A549 (cell line): ENCODE results near the gene CCDC85C. TPM values are rescaled to one million over a fixed set of nuclear protein-coding genes. Genes with fewer than 3 reads are reported as not detected.
"Not testable (repeated sequence)": the region's sequence is repeated elsewhere in the genome, so short reads cannot be mapped to it uniquely, and the experiment has no call there.

Source experiments
- ATAC-seq, 2 experiments: fragments of 200-7000 bp in 1 of 2; fragments of >200 bp in 1 of 2; cut with Nextera tagmentation in 1 of 2; cut with Tn5 transposase in 1 of 2; 3 replicates each; pipeline versions ENCODE4 v1.8.0 to v1.9.1; 2018 to 2020; ENCODE audit warnings: mild to moderate bottlenecking in 1 of 2, moderate library complexity in 1 of 2
- CTCF ChIA-PET: fragments of 300-600 bp; sonication (Branson Sonifier 250); formaldehyde crosslinking; extraction: SDS; loops from one replicate; lab custom pipeline; 2021; ENCODE audit warnings: antibody characterized with exemption, inconsistent platforms; lab: Yijun Ruan, JAX
- POLR2A ChIA-PET: fragments of 350-600 bp; formaldehyde crosslinking; extraction: SDS; loops from one replicate; lab custom pipeline; 2021; ENCODE audit warnings: antibody characterized with exemption, inconsistent platforms; lab: Yijun Ruan, JAX
- DNase-seq, 2 experiments: peaks; one replicate each; pipeline versions ENCODE4 v3.0.0 to v3.0.0-alpha.2; 2011 to 2016; ENCODE audit warnings: low read depth in 1 of 2, low spot score in 1 of 2
- FAIRE-seq: peaks from 2 replicates; lab custom pipeline; 2011; peaks lifted over from hg19 to GRCh38; lab: Jason Lieb, UNC
- H3K27ac ChIP-seq, 2 experiments: fragments of >200 bp; sonication (Bioruptor Twin); formaldehyde crosslinking; 3 replicates each; pipeline ENCODE4 v1.5.1; 2016 to 2017
- H3K4me1 ChIP-seq: fragments of >200 bp; sonication (Bioruptor Twin); formaldehyde crosslinking; 3 replicates; pipeline ENCODE4 v1.6.1; 2016
- H3K4me2 ChIP-seq: fragments of >200 bp; sonication (Bioruptor Twin); formaldehyde crosslinking; 3 replicates; pipeline ENCODE4 v1.6.1; 2016
- H3K4me3 ChIP-seq: fragments of >200 bp; sonication (Bioruptor Twin); formaldehyde crosslinking; 3 replicates; pipeline ENCODE4 v1.5.1; 2016
- H3K9me3 ChIP-seq: fragments of >200 bp; sonication (Bioruptor Twin); formaldehyde crosslinking; 3 replicates; pipeline ENCODE4 v1.6.1; 2016
- ATOH8 ChIP-seq: fragments of 250-450 bp; sonication (Bioruptor Pico); IDR thresholded peaks from 2 replicates; pipeline ENCODE4 v1.5.0; 2020; ENCODE audit warnings: low read depth, mild to moderate bottlenecking, moderate library complexity
- CBX8 ChIP-seq: fragments of 200-600 bp; sonication (generic); IDR thresholded peaks from 2 replicates; pipeline ENCODE4 v1.6.1; 2016
- CEBPB ChIP-seq, 2 experiments: fragments of >200 bp in 1 of 2; sonication (Bioruptor Twin) in 1 of 2; formaldehyde crosslinking in 1 of 2; IDR thresholded peaks; 2 replicates each; pipeline ENCODE4 v1.6.1; 2012 to 2016
- CHD2 ChIP-seq: fragments of 150-350 bp; IDR thresholded peaks from 2 replicates; pipeline ENCODE4 v1.6.1; 2014; ENCODE audit warnings: low read length; ENCODE audit not compliant: partially characterized antibody
- EHF ChIP-seq: fragments of 250-450 bp; sonication (Bioruptor Pico); IDR thresholded peaks from 2 replicates; pipeline ENCODE4 v1.5.0; 2020; ENCODE audit warnings: mild to moderate bottlenecking
- EP300 ChIP-seq, 2 experiments: fragments of >200 bp; sonication (Bioruptor Twin); formaldehyde crosslinking; IDR thresholded peaks; 2 replicates in 1 of 2; 3 replicates in 1 of 2; pipeline ENCODE4 v1.6.1; 2016 to 2017
- FOSB ChIP-seq: fragments of 250-450 bp; sonication (Bioruptor Pico); IDR thresholded peaks from 2 replicates; pipeline ENCODE4 v1.5.0; 2020; ENCODE audit warnings: mild to moderate bottlenecking, moderate library complexity
- FOXS1 ChIP-seq: fragments of 250-450 bp; sonication (Bioruptor Pico); IDR thresholded peaks from 2 replicates; pipeline ENCODE4 v1.5.0; 2020; ENCODE audit warnings: mild to moderate bottlenecking, moderate library complexity
- GATA3 ChIP-seq: IDR thresholded peaks from 2 replicates; pipeline ENCODE4 v1.6.1; 2012; ENCODE audit warnings: borderline replicate concordance
- HES2 ChIP-seq: fragments of >200 bp; sonication (Bioruptor Twin); formaldehyde crosslinking; IDR thresholded peaks from 2 replicates; pipeline ENCODE4 v1.6.1; 2016
- HOXB13 ChIP-seq: fragments of 250-450 bp; sonication (Bioruptor Pico); IDR thresholded peaks from 2 replicates; pipeline ENCODE4 v1.5.0; 2020; ENCODE audit warnings: low read depth, mild to moderate bottlenecking, moderate library complexity
- KDM1A ChIP-seq: fragments of 200-600 bp; sonication (generic); IDR thresholded peaks from 2 replicates; pipeline ENCODE4 v1.6.1; 2016; ENCODE audit warnings: low read depth, mild to moderate bottlenecking
- MAFK ChIP-seq: fragments of 450-650 bp; IDR thresholded peaks from 2 replicates; pipeline ENCODE4 v1.6.1; 2014; ENCODE audit not compliant: partially characterized antibody
- MAX ChIP-seq: IDR thresholded peaks from 2 replicates; pipeline ENCODE4 v1.6.1; 2012
- MAZ ChIP-seq: fragments of 150-350 bp; IDR thresholded peaks from 2 replicates; pipeline ENCODE4 v1.6.1; 2014; ENCODE audit warnings: antibody characterized with exemption, low read depth, low read length, borderline replicate concordance
- MYC ChIP-seq: IDR thresholded peaks from 2 replicates; pipeline ENCODE4 v1.6.1; 2012; ENCODE audit warnings: mild to moderate bottlenecking, inconsistent platforms, low read length, improper control_type of control experiment, borderline replicate concordance
- NFE2L2 ChIP-seq: fragments of 150-350 bp; conservative IDR thresholded peaks from 2 replicates; pipeline ENCODE4 v1.6.1; 2014; ENCODE audit warnings: low read length
- NPAS2 ChIP-seq: fragments of 250-450 bp; sonication (Bioruptor Pico); IDR thresholded peaks from 2 replicates; pipeline ENCODE4 v1.8.0; 2022; ENCODE audit warnings: mild to moderate bottlenecking, moderate library complexity, borderline replicate concordance
- NR3C1 ChIP-seq: fragments of >200 bp; sonication (Bioruptor Twin); formaldehyde crosslinking; IDR thresholded peaks from 3 replicates; pipeline ENCODE4 v1.6.1; 2017
- RCOR1 ChIP-seq: fragments of 150-350 bp; IDR thresholded peaks from 2 replicates; pipeline ENCODE4 v1.6.1; 2014; ENCODE audit warnings: antibody characterized with exemption, low read length, low read depth
- REST ChIP-seq: fragments of 200-600 bp; sonication (generic); IDR thresholded peaks from 2 replicates; pipeline ENCODE4 v1.6.1; 2016; ENCODE audit warnings: antibody characterized with exemption, mild to moderate bottlenecking, moderate library complexity
- RFX5 ChIP-seq: fragments of 450-650 bp; IDR thresholded peaks from 2 replicates; pipeline ENCODE4 v1.7.1; 2014; ENCODE audit warnings: antibody characterized with exemption, mild to moderate bottlenecking, moderate library complexity
- RNF2 ChIP-seq: fragments of 200-600 bp; sonication (generic); IDR thresholded peaks from 2 replicates; pipeline ENCODE4 v1.6.1; 2016; ENCODE audit warnings: low read depth, mild to moderate bottlenecking, antibody characterized with exemption, moderate library complexity, borderline replicate concordance
- TP53 ChIP-seq: fragments of 250-450 bp; sonication (Bioruptor Pico); IDR thresholded peaks from 2 replicates; pipeline ENCODE4 v1.5.0; 2021; ENCODE audit warnings: mild to moderate bottlenecking, moderate library complexity
- ZNF302 ChIP-seq: fragments of 250-450 bp; sonication (Bioruptor Pico); IDR thresholded peaks from 2 replicates; pipeline ENCODE4 v1.9.0; 2021; ENCODE audit warnings: inconsistent platforms, mild to moderate bottlenecking, moderate library complexity
- ZSCAN20 ChIP-seq: fragments of 250-450 bp; sonication (Bioruptor Pico); IDR thresholded peaks from 2 replicates; pipeline ENCODE4 v1.8.0; 2022; ENCODE audit warnings: mild to moderate bottlenecking, moderate library complexity
- WGBS: methylation state at CpG from one replicate; pipeline ENCODE4 v1.1.6; 2017; ENCODE audit errors: missing lambda C conversion rate; 5-methylcytosine and 5-hydroxymethylcytosine counted together
- polyA plus RNA-seq, 4 experiments: library from polyadenylated mRNA; depleted of rRNA in 3 of 4; stranded (reverse); fragments of >200 nt; fragmentation: RNase III in 1 of 4; extraction: RNeasy Plus Mini Kit Qiagen cat#74134 plus additional on column Dnase treatment in 1 of 4; gene quantifications; 2 replicates in 3 of 4; 3 replicates in 1 of 4; pipeline ENCODE4 v1.2.3, GENCODE V29; 2011 to 2017

The CCDC85C gene
- polyA plus RNA-seq, 2 of the 4 experiments (the other 2 are of a cell fraction) = 11.4 to 31.4 TPM

GRCh38 chr14:99643343-99643742 is 39.3 kb upstream of the CCDC85C start:
- CTCF ChIA-PET = interaction anchor here (1.1 to 2.2 kb wide), 3 partner anchors 15 to 126 kb away, joined by 3 to 7 read pairs (median 4); no protein-coding TSS in a partner anchor
- TF ChIP-seq MAZ = no peak
- H3K27ac ChIP-seq = no peak overlapping the region
- WGBS = 69% methylated on average over 6 of the region's 6 CpGs
- no peak overlapping the region for H3K4me3 ChIP-seq
- DNase-seq (no peak), FAIRE-seq (no peak), ATAC-seq (no peak)
- POLR2A ChIA-PET = no interaction called here
- no peak overlapping the region for H3K4me2 ChIP-seq
- 0 out of 3 replicates have a peak, but pooled peaks cover 7% of the 10 kb centered on the region for H3K4me1 ChIP-seq
- no peaks in the 10 kb centered on the region for H3K9me3 ChIP-seq

GRCh38 chr14:99642771-99643170 is 38.8 kb upstream of the CCDC85C start:
- ATAC-seq, POLR2A ChIA-PET, H3K4me2 ChIP-seq, H3K27ac ChIP-seq, H3K9me3 ChIP-seq, DNase-seq, FAIRE-seq, H3K4me1 ChIP-seq, H3K4me3 ChIP-seq: not testable (repeated sequence)
- CTCF ChIA-PET = interaction anchor here (1.7 kb wide), 1 partner anchor 33 kb away, joined by 4 read pairs; no protein-coding TSS in a partner anchor
- 84% methylated on average over 5 of the region's 5 CpGs for WGBS

GRCh38 chr14:99637624-99638023 is 33.6 kb upstream of the CCDC85C start:
- no peak overlapping the region for H3K4me2 ChIP-seq
- TF ChIP-seq TP53 (CRISPR knock-in tag) = no peak
- TF ChIP-seq HES2 = no peak
- no peak for TF ChIP-seq KDM1A
- no peak for TF ChIP-seq CBX8
- no peak for TF ChIP-seq ZNF302 (CRISPR knock-in tag)
- TF ChIP-seq NR3C1 = no peak
- TF ChIP-seq NPAS2 (CRISPR knock-in tag) = no peak
- TF ChIP-seq, all 56 proteins: peak for 0
- ChIA-PET CTCF (interaction anchor here (0.7 kb wide), 2 partner anchors 56 to 113 kb away, joined by 3 to 4 read pairs; no protein-coding TSS in a partner anchor), POLR2A (no interaction called here)
- DNase-seq = no peak
- Histone ChIP-seq H3K9me3 (no peaks in the 10 kb centered on the region), H3K4me1 (no peaks in the 10 kb centered on the region), H3K27ac (no peak overlapping the region), H3K4me3 (no peak overlapping the region)
- WGBS = 74% methylated on average over 7 of the region's 7 CpGs
- no peak for ATAC-seq
- FAIRE-seq = no peak

- no peak for DNase-seq
- Histone ChIP-seq H3K27ac (no peak overlapping the region), H3K4me2 (no peak overlapping the region), H3K4me1 (no peaks in the 10 kb centered on the region), H3K9me3 (no peaks in the 10 kb centered on the region), H3K4me3 (no peak overlapping the region)
- WGBS = 58% methylated on average over 5 of the region's 5 CpGs
- no peak for TF ChIP-seq REST
- no peak for TF ChIP-seq MAX
- no peak for TF ChIP-seq FOSB
- no peak for TF ChIP-seq ZSCAN20 (CRISPR knock-in tag)
- TF ChIP-seq HOXB13 = no peak
- TF ChIP-seq CEBPB (IDR thresholded peaks at IDR 0.05) = no peak
- no peak for TF ChIP-seq RNF2
- TF ChIP-seq NPAS2 (CRISPR knock-in tag) = no peak
- no peak for TF ChIP-seq MYC
- TF ChIP-seq CHD2 = no peak
- no peak for TF ChIP-seq RCOR1
- TF ChIP-seq RFX5 = no peak
- TF ChIP-seq EHF = no peak
- no peak for TF ChIP-seq ATOH8 (CRISPR knock-in tag)
- TF ChIP-seq EP300 (IDR thresholded peaks at IDR 0.05) = no peak
- TF ChIP-seq NFE2L2 = no peak
- no peak for TF ChIP-seq GATA3
- TF ChIP-seq MAFK = no peak
- no peak for TF ChIP-seq FOXS1 (CRISPR knock-in tag)
- ChIA-PET POLR2A (no interaction called here), CTCF (interaction anchor here (0.6 to 1.3 kb wide), 2 partner anchors 51 to 86 kb away, joined by 3 read pairs; no protein-coding TSS in a partner anchor)
- FAIRE-seq = no peak
- ATAC-seq = peak in 1 of 2 experiments; percentile 24; a peak in 2 of 6 replicates
Measured at GRCh38 chr14:99636487-99636886, 32.5 kb upstream of the CCDC85C start.
